Thyroid gland (tissue), 4 donors: Measurements from ENCODE around the gene LRRC27.

Source experiments
- CTCF ChIP-seq, 6 experiments: fragments of 200-600 bp in 3 of 6; fragments of 450-650 bp in 3 of 6; sonication (generic) in 3 of 6; IDR thresholded peaks; one replicate each; pipeline ENCODE4 v1.5.1; 2016 to 2019; ENCODE audit warnings: antibody characterized with exemption in 6 of 6, mild to moderate bottlenecking in 2 of 6, inconsistent platforms in 1 of 6, moderate library complexity in 1 of 6
- POLR2A ChIP-seq, 2 donors: fragments of 450-650 bp; IDR thresholded peaks; one replicate each; pipeline ENCODE4 v1.6.1; 2017; ENCODE audit warnings: antibody characterized with exemption in 2 of 2, mild to moderate bottlenecking in 2 of 2, moderate library complexity in 1 of 2

- TF ChIP-seq CTCF (IDR thresholded peaks at IDR 0.05) (no peak), POLR2A (IDR thresholded peaks at IDR 0.05) (no peak)
These were observed 84.0 kb downstream of the LRRC27 start for GRCh38 chr10:132415956-132416355.
